Natural killer cell (primary cell): ENCODE data around the gene TGM6. TPM values are rescaled to one million over a fixed set of nuclear protein-coding genes. Genes with fewer than 3 reads are reported as not detected.
"Not testable (repeated sequence)": the region's sequence is repeated elsewhere in the genome, so short reads cannot be mapped to it uniquely, and the experiment has no call there.

Source experiments
- ATAC-seq, 3 donors: fragments of 150-1000 bp in 2 of 3; fragments of 200-7000 bp in 1 of 3; cut with Tn5 transposase; 1 replicate in 1 of 3; 2 replicates in 2 of 3; pipeline ENCODE4 v1.10.0; 2021; ENCODE audit warnings: mild to moderate bottlenecking in 2 of 3, moderate library complexity in 2 of 3
- DNase-seq, 2 donors: peaks; one replicate each; pipeline versions ENCODE4 v3.0.0 to v3.0.0-alpha.2; 2013 to 2021; ENCODE audit warnings: mixed read lengths in 1 of 2
- H3K27ac ChIP-seq: one replicate; pipeline ENCODE4 v1.5.1; 2013; ENCODE audit warnings: mild to moderate bottlenecking, low read length
- H3K27me3 ChIP-seq: one replicate; pipeline ENCODE4 v1.6.1; 2013; ENCODE audit warnings: low read length; ENCODE audit not compliant: control insufficient read depth, insufficient read depth
- H3K36me3 ChIP-seq: one replicate; pipeline ENCODE4 v1.6.1; 2013; ENCODE audit warnings: low read length; ENCODE audit not compliant: control insufficient read depth, insufficient read depth
- H3K4me1 ChIP-seq: one replicate; pipeline ENCODE4 v1.6.1; 2013; ENCODE audit warnings: low read length; ENCODE audit not compliant: control insufficient read depth, insufficient read depth
- H3K4me3 ChIP-seq: one replicate; pipeline ENCODE4 v1.5.1; 2013; ENCODE audit warnings: low read length
- H3K9me3 ChIP-seq: one replicate; pipeline ENCODE4 v1.6.1; 2013; ENCODE audit warnings: low read length; ENCODE audit not compliant: control insufficient read depth, insufficient read depth
- H3K27ac Mint-ChIP-seq, 2 donors: one replicate each; pipeline ENCODE4 v1.8.0; 2022; ENCODE audit warnings: mild to moderate bottlenecking in 2 of 2, mixed read lengths in 2 of 2, moderate library complexity in 1 of 2
- H3K27me3 Mint-ChIP-seq, 2 donors: one replicate each; pipeline ENCODE4 v1.8.0; 2022; ENCODE audit warnings: low read depth in 2 of 2, mixed read lengths in 2 of 2
- H3K36me3 Mint-ChIP-seq: one replicate; pipeline ENCODE4 v1.8.0; 2022; ENCODE audit warnings: mixed read lengths
- H3K4me1 Mint-ChIP-seq, 2 donors: one replicate each; pipeline ENCODE4 v1.8.0; 2022; ENCODE audit warnings: mixed read lengths in 2 of 2
- H3K4me3 Mint-ChIP-seq: one replicate; pipeline ENCODE4 v1.8.0; 2022; ENCODE audit warnings: mild to moderate bottlenecking, moderate library complexity, mixed read lengths
- H3K9me3 Mint-ChIP-seq, 2 donors: one replicate each; pipeline ENCODE4 v1.8.0; 2022; ENCODE audit warnings: mixed read lengths in 2 of 2
- WGBS: methylation state at CpG from one replicate; pipeline ENCODE4 v1.1.7; 2013; ENCODE audit warnings: missing lambda C conversion rate; ENCODE audit not compliant: insufficient coverage; 5-methylcytosine and 5-hydroxymethylcytosine counted together
- intact Hi-C: fragments of 100-400 bp; cut with micrococcal nuclease; formaldehyde crosslinking; loops from one replicate; pipeline ENCODE4 v1.14.2; 2022
- total RNA-seq, 4 donors: library from RNA; stranded (reverse); fragments of 120-200 nt in 1 of 4; gene quantifications; one replicate each; pipeline versions ENCODE4 v1.2.3 to v1.2.4, GENCODE V29; 2013 to 2022
- TF ChIP-seq, protein P1 (sequence below): fragments of 200-600 bp; IDR thresholded peaks from one replicate; pipeline ENCODE4 v1.8.0; 2022; ENCODE audit warnings: antibody characterized with exemption

TGM6 gene
- total RNA-seq, 3 donors from 2014 or later (not counting 1 experiment from before 2014, with no cell fraction given), result not detected

DNA sequence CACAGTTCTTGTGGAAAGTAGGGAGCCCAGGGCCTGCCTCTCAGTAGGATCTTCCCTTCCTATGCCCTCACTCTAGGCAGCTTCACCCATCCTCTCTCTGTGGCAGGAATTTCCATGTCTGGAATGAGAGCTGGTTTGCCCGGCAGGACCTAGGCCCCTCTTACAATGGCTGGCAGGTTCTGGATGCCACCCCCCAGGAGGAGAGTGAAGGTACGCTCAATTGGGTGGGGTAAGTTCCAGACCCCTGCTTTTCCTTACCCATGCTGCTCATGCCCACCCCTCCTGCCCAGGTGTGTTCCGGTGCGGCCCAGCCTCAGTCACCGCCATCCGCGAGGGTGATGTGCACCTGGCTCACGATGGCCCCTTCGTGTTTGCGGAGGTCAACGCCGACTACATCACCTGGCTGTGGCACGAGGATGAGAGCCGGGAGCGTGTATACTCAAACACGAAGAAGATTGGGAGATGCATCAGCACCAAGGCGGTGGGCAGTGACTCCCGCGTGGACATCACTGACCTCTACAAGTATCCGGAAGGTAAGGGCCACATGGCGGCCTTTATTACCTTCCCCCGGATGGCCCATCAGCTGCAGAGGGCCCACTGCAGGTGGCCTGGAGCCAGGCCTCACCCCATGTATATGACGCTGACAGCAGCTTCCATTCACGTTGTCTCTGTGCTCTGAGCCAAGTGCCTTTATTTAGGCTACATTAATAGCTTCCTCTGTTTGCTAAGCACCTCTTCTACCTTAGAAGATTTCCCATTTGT, 22.8 kb downstream of the TGM6 start:
- TF ChIP-seq, protein P1, sequence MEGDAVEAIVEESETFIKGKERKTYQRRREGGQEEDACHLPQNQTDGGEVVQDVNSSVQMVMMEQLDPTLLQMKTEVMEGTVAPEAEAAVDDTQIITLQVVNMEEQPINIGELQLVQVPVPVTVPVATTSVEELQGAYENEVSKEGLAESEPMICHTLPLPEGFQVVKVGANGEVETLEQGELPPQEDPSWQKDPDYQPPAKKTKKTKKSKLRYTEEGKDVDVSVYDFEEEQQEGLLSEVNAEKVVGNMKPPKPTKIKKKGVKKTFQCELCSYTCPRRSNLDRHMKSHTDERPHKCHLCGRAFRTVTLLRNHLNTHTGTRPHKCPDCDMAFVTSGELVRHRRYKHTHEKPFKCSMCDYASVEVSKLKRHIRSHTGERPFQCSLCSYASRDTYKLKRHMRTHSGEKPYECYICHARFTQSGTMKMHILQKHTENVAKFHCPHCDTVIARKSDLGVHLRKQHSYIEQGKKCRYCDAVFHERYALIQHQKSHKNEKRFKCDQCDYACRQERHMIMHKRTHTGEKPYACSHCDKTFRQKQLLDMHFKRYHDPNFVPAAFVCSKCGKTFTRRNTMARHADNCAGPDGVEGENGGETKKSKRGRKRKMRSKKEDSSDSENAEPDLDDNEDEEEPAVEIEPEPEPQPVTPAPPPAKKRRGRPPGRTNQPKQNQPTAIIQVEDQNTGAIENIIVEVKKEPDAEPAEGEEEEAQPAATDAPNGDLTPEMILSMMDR, result no peak
- Histone ChIP-seq H3K9me3 (no peaks in the 10 kb centered on the region), H3K4me1 (no peaks in the 10 kb centered on the region), H3K27ac (no peak overlapping the region), H3K27me3 (peaks cover 1% of the 10 kb centered on the region), H3K36me3 (no peaks in the 10 kb centered on the region), H3K4me3 (no peak overlapping the region)
- H3K36me3 Mint-ChIP-seq, result no peaks in the 10 kb centered on the region
- ATAC-seq (no peak), DNase-seq (no peak)
- no peaks in the 10 kb centered on the region for H3K9me3 Mint-ChIP-seq
- H3K4me1 Mint-ChIP-seq, result no peaks in the 10 kb centered on the region
- H3K4me3 Mint-ChIP-seq, result no peak overlapping the region
- intact Hi-C loops, result no loop called here
- H3K27ac Mint-ChIP-seq, result no peak overlapping the region
- 93% methylated on average over 23 of the region's 24 CpGs for WGBS
- H3K27me3 Mint-ChIP-seq, result peaks cover 9 to 14% of the 10 kb centered on the region in 2 donors

DNA sequence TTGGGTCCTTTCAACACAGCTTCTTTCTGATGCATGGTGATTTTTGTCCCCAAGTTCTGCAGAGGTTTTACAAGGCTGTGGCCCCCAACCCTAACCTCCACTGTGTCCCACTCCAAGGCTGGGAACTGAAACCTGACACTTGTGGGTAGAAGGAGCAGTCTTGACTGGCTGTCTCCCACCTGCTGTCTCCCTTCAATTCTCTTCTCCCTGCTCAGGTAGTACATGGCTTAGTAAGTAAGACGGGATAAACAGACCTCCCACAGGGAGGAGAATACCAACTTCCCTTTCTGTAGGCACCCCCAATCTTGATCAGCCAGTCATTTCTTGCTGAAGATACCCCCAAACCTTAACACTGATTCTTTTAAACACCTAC, 25.0 kb downstream of the TGM6 start:
- WGBS, result 71% methylated on average over 1 of the region's 1 CpG
- H3K4me1 Mint-ChIP-seq, result no peaks in the 10 kb centered on the region
- H3K27me3 Mint-ChIP-seq, result peaks cover 31 to 33% of the 10 kb centered on the region in 2 donors
- no peak overlapping the region for H3K27ac Mint-ChIP-seq
- TF ChIP-seq, protein P1, result no peak
- Histone ChIP-seq H3K36me3 (no peaks in the 10 kb centered on the region), H3K9me3 (no peaks in the 10 kb centered on the region), H3K4me3 (no peak overlapping the region), H3K4me1 (no peaks in the 10 kb centered on the region), H3K27ac (no peak overlapping the region), H3K27me3 (peaks cover 3% of the 10 kb centered on the region)
- H3K4me3 Mint-ChIP-seq, result no peak overlapping the region
- H3K9me3 Mint-ChIP-seq, result no peaks in the 10 kb centered on the region
- H3K36me3 Mint-ChIP-seq, result no peaks in the 10 kb centered on the region
- DNase-seq (no peak), ATAC-seq (no peak)
- intact Hi-C loops, result no loop called here

DNA sequence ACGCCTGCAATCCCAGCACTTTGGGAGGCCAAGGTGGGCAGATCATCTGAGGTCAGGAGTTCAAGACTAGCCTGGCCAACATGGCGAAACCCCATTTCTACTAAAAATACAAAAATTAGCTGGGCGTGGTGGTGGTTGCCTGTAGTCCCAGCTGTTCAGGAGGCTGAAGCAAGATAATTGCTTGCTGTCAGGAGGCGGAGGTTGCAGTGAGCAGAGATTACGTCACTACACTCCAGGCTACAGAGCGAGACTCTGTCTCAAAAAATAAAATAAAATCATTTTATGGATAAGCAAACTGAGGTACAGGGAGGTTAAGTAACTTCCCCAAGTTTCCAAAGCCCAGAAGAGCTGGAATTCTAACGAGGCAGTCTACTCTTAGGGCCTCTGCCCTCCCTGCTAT, 26.7 kb downstream of the TGM6 start:
- H3K9me3 ChIP-seq, H3K9me3 Mint-ChIP-seq, H3K27me3 ChIP-seq, H3K36me3 ChIP-seq, H3K27ac Mint-ChIP-seq, H3K4me1 ChIP-seq, DNase-seq, H3K4me3 Mint-ChIP-seq, H3K4me3 ChIP-seq, ATAC-seq, intact Hi-C loops, H3K27ac ChIP-seq, H3K4me1 Mint-ChIP-seq, H3K36me3 Mint-ChIP-seq: not testable (repeated sequence)
- WGBS, result 84% methylated on average over 6 of the region's 7 CpGs
- peaks cover 42 to 45% of the 10 kb centered on the region in 2 donors for H3K27me3 Mint-ChIP-seq

DNA sequence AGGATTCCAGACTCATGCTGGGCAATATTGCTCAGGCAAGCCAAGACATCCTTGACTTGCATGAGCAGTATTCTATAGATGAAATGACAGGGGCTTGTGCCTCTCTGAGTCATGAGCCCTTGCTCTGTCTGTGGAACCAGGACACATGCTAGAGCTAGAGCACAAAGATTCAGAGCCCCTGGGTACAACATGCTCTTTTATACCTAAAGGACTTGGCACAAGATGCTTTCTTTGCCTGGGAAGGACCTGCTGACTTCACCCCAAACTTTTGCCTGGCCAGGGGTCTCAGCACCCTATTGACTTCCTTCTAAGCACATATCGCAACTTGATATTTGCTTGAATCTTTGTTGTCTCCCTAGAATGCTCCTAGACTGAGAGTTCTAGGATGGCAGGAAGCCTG, 27.4 kb downstream of the TGM6 start:
- H3K9me3 ChIP-seq, result no peaks in the 10 kb centered on the region
- no peak for ATAC-seq
- DNase-seq, result no peak
- peaks cover 6% of the 10 kb centered on the region for H3K27me3 ChIP-seq
- no peaks in the 10 kb centered on the region for H3K36me3 ChIP-seq
- Mint-ChIP-seq H3K27me3 (peaks cover 44 to 48% of the 10 kb centered on the region in 2 donors), H3K9me3 (no peaks in the 10 kb centered on the region), H3K4me3 (no peak overlapping the region), H3K36me3 (no peaks in the 10 kb centered on the region), H3K27ac (no peak overlapping the region), H3K4me1 (no peaks in the 10 kb centered on the region)
- TF ChIP-seq, protein P1, result no peak
- intact Hi-C loops, result no loop called here
- no peak overlapping the region for H3K4me3 ChIP-seq
- WGBS, result 100% methylated on average over 1 of the region's 1 CpG
- H3K4me1 ChIP-seq, result no peaks in the 10 kb centered on the region
- no peak overlapping the region for H3K27ac ChIP-seq
